Suppressor macrophage (primary cell): ENCODE data around the gene ZNF641.
"Not testable (repeated sequence)": the region's sequence is repeated elsewhere in the genome, so short reads cannot be mapped to it uniquely, and the experiment has no call there.

Source experiments
- DNase-seq, 4 experiments: peaks; one replicate each; pipeline ENCODE4 v3.0.0-alpha.2; 2020 to 2022

The ZNF641 gene

DNA sequence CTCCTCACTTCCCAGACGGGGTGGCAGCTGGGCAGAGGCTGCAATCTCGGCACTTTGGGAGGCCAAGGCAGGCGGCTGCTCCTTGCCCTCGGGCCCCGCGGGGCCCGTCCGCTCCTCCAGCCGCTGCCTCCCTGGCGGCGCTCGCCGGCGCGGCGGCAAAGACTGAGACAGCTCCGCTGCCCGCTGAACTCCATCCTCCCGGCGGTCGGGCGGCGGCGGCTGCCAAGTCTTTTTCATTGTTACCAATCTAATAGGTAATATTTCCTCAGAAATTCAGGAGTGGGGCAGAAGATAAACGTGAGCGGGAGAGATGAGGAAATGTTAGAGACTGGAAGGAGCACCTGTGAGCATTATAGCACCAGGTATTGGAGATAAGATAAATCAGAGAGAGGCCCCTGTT lies 17.0 kb downstream of the ZNF641 start:
- not testable (repeated sequence) for DNase-seq

DNA sequence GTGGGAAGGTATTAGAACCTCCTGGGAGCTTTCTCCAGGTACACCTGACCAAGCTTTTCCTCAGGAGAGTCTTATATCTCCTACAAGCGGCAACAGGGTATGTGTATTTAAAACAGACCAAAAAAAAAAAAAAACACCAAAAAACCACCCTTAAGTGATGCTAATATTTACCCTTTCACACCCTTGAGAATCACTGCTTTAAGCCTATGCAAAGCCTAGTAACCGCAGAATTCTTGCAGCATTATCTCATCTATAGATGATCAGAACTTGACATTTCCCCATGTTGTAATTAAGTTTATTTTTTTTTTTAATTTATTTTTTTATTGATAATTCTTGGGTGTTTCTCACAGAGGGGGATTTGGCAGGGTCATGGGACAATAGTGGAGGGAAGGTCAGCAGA lies 19.3 kb downstream of the ZNF641 start:
- no peak for DNase-seq

DNA sequence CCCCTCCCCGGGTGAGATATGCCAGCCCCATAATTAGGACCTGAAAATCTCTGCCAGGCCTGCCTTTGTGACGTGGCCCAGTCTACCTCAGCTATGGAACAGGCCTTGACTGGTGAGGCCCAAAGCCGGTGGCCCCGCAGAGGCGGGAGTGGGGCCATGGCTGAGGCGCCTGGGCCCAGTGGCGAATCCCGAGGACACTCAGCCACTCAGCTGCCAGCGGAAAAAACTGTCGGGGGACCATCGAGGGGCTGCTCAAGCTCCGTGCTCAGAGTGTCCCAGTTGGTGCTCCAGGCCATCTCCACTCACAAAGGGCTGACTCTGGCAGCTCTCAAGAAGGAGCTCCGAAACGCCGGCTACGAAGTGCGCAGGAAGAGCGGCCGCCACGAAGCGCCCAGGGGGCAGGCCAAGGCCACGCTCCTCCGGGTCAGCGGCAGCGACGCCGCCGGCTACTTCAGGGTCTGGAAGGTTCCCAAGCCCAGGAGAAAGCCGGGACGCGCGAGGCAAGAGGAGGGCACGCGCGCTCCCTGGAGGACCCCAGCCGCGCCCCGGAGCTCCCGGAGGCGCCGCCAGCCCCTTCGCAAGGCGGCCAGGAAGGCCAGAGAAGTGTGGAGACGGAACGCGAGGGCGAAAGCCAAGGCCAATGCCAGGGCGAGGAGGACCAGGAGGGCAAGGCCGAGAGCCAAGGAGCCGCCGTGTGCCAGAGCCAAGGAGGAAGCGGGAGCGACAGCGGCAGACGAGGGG lies 21.4 kb downstream of the ZNF641 start:
- DNase-seq: no peak

DNA sequence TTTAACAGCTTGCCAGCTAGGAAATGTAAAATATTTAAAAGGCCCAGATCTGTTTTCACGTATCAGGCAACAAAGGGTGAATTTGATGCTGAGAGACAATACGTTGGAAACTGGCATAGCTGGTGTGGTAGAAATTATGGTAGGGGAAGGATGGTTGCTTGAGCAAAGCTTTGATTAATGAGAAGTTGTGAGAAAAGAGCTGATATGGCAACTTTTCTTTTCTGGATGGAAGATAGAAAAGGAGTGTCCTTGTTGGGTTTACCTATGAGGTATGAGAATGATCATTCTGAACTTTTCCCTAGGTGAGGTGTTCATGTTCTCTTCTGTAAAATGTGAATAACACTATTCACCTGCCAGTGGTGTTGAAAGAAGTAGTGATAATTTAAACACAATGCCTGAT lies 34.2 kb downstream of the ZNF641 start:
- no peak for DNase-seq

DNA sequence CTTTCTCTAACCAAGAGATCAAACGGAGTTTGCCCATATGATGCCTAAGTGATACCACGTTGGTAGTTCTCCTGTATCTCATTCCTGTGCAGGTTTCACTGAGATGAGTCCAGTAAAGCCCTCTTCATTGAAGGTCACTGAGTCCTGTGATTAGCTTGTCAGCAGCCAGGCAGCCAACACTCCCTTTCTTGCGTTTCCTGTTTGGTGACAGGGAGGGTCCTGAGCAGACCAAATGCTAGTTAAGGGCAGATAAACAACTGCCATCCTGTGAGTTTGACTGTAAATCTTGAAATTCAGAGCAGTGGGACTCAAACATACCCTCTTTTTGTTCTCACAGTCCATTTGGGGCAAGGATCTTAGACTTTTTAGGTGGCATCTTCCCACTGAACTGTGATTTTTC lies 39.4 kb downstream of the ZNF641 start:
- DNase-seq: no peak

DNA sequence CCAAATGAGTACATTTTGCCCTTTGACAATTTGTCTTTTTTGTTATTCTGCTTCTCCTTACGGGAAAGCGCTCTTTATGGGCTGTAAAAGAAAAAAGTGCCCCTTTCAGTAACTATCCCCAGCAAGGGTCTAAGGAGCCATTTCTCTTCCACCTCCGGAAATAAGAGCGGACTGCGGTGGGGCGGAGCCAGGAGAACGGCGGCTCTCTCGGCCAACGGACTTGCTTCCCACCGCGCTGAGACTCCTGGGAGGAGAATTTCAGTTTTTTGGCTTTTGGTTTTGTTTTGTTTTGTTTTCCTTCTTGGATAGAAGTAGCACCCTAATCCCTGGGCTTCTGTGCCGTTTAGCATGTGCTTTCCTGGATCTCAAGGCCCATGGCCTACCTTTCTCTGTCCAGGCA lies 43.5 kb downstream of the ZNF641 start:
- no peak for DNase-seq

DNA sequence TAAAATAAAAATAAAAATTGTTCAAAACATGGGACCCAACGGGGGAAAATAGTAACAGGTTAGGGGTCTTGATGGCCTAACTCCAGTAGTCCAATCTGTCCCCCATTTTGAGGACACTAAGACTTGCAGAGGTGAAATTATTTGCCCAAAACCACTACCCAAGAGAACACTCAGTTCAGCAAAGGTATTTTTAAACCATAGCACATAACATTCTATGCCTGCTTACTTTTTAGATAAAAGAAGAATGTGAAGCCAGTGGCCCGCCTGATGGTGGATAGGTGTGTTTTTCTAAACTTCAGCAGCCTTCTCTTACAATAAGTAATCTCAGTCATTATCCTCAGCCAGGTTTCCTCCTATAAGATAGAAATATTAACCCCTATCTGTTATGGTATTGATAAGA lies 45.5 kb downstream of the ZNF641 start:
- no peak for DNase-seq

DNA sequence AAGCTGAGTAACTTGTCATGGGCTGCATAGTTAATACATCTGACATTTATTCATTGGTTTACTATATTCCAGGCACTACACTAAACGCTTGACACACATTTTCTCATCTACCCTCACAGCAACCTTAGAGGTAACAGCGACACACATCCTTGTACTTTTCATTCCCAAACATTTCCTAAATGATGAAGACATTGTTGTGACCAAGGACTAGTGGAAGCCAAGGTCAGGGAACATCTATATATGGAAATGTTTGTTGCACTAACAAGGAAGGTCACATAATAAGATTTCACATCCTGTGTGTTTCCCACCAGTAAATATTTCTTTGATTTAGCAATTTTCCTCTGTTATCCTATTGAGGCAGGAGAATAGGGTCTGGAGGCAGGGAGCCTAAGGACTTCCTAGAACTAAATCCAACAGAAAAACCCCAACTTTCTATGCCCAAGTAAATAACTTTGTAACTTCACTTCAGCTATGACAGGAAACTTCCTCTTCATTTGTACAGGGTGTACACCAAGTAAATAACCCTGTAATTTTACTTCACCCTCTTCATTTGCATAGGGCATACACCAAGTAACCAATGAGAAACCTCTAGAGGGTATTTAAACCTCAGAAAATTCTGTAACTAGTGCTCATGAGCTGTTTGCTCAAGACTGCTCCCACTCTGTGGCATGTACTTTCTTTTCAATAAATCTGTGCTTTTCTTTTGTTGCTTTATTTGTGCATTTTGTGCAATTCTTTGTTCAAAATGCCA lies 48.4 kb downstream of the ZNF641 start:
- peak in 2 of 4 experiments; percentile 3 to 14 for DNase-seq

DNA sequence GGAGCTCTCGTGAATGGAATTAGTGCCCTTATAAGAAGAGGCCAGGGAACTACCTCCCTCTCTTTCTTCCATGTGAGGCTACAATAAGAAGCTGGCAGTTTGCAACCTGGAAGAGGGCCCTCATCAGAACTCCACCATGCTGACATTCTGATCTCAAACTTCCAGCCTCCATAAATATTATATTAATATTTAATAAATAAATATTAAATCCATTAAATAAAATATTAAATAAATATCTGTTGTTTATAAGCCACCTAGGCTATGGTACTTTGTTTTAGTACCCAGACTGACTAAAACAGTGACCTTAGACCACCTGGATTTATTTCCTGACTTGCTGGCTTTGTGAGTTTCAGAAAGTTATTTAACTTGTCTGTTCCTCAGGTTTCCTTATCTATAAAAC lies 49.9 kb downstream of the ZNF641 start:
- no peak for DNase-seq

DNA sequence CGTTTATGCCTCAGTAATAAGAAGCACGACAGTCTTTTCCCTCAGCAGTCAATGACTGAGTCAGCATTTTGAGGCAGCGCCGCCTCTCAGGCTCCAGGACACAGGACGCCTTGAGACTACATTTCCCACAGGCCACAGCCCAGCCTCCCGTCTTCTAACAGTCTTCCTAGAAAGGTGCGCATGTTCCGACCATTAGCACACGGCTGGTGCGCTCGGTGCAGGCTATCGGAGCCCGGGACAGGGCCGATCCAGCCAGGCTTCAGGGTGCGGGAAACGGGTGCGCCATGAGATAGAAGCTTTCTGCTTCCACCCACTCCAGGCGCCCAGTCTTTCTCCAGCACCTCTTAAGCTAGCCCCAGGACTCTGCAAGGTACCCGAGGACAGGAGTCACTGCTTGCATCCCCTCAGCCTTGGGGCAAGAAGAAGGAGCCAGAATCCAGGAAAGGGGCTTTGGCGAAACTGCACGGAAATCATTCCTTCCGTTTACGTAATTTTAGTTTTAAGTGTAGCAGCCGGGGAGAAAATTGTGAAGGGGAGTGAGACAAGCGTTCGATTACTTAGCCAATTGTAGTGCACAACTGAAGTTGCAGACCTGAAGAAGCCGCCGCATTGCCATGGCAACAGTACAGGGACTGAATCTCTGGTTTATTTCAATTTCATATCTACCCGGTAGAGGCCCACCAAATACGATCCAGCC lies 54.0 kb downstream of the ZNF641 start:
- peak; percentile 63 to 82 (median 74) for DNase-seq

DNA sequence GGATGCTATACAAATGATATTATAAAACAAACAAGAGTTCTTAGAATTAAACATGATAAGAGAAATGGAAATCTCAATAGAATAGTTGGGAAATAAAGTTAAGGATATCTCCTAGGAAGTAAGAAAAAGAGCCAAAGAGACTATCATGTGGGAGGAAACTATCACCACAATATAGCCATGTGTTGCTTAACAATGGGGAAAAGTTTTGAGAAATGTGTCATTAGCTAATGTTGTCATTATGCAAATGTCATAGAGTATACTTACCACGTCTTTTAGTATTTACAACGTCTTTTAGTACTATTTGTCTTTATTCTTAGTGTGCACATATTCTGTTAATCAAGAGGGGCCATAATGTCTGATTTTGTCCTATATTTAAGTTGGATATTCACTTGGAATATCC lies 58.7 kb downstream of the ZNF641 start:
- peak in 2 of 4 experiments; percentile 33 to 34 for DNase-seq

DNA sequence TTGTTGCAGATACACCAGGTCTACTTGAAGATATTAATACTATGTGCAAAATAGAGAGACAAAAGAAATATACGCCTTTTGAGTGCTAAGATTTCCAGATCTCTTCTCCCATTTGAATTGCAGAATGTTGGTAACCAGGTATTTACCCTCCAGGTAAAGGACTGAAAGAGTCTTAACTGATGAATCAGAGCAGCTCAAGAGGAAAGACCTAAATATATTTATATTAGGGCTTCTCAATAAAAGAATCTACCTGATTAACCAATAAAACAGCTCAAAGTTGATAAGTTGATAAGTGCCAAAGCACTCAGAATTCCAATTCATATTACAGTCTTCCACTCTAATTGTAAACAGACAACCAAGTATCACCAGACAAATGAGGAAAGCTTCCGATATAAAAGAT lies 59.2 kb downstream of the ZNF641 start:
- no peak for DNase-seq

DNA sequence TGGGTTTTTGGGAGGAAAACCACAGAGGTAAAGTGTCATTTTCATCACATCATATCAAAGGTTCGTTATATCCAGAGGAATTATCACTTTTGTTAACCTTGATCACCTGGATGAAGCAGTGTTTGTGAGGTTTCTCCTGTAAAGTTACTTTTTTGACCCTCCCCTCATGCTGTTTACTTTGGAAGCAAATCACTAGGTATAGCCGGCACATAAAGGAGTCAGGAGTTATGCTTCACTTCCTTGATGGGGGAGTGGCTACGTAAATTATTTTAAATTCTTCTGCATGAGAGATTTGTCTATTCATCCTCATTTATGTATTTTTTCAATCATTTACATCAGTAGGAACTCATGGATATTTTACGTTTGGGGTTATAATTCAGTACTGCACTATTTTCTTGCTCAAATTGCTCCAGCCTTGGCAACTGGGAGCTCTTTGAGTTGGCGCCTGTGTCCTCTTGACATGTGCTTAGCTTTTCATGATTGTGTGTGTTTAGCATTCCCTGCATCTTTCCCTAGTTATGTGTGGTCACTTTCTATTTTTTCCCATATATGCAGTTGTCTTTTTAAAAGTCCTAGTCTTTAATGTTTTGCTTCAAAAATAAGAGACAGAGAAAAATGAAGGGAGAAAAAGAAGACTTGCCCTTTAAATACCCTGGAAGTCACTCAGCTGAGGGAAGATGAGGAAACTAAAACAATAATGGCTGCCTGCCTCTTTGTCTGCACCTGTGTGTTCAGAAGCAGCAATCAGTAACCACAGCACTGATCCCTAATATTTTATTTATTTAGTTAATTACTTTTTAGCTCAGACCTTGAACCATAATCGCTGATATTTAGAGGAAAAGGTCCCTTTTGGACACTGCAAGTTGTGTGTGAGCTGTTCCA lies 62.1 kb downstream of the ZNF641 start:
- DNase-seq: no peak
